ENCODE results near the gene GXYLT2. TPM values are rescaled to one million over a fixed set of nuclear protein-coding genes. Genes with fewer than 3 reads are reported as not detected.
A peak's percentile ranks its signal among the peaks of the same experiment; 100 is the strongest.

The GXYLT2 gene
- total and polyA plus RNA-seq, 2 of the 13 experiments (the other 11 are each of a cell fraction or from before 2014, with no cell fraction given) = 4.3 to 6.9 TPM

GRCh38 chr3:72847751-72848702, 39.8 kb upstream of the GXYLT2 start, which contains the start of gene SHQ1 (continued):
- TF ChIP-seq NFE2L1 (CRISPR knock-in tag; IDR thresholded peaks at IDR 0.05; ENCODE audit: borderline replicate concordance) (peak; percentile 65; the same call in 1 of the 2 replicates), ZNF792 (CRISPR knock-in tag; IDR thresholded peaks at IDR 0.05) (peak; percentile 36; the same call in 1 of the 2 replicates), MEF2D (CRISPR knock-in tag; IDR thresholded peaks at IDR 0.05) (peak; percentile 62), ZNF101 (CRISPR knock-in tag; IDR thresholded peaks at IDR 0.05; ENCODE audit: borderline replicate concordance, low read depth) (no peak), ZXDC (CRISPR knock-in tag; IDR thresholded peaks at IDR 0.05) (peak; percentile 80; the same call in 1 of the 2 replicates), KAT7 (CRISPR knock-in tag; IDR thresholded peaks at IDR 0.05; ENCODE audit: borderline replicate concordance) (peak; percentile 91), PRDM4 (CRISPR knock-in tag; IDR thresholded peaks at IDR 0.05; ENCODE audit: borderline replicate concordance) (no peak), TSC22D2 (CRISPR knock-in tag; IDR thresholded peaks at IDR 0.05; ENCODE audit: borderline replicate concordance) (peak; percentile 53; the same call in 1 of the 2 replicates), MED13 (CRISPR knock-in tag; IDR thresholded peaks at IDR 0.05) (peak; percentile 61; the same call in 1 of the 2 replicates), KDM5A (IDR thresholded peaks at IDR 0.05; ENCODE audit: borderline replicate concordance, low read length) (peak; percentile 59; the same call in 1 of the 2 replicates), SNAPC2 (CRISPR knock-in tag; IDR thresholded peaks at IDR 0.05) (peak; percentile 72; the same call in 1 of the 2 replicates), ZNF780A (CRISPR knock-in tag; IDR thresholded peaks at IDR 0.05) (no peak), RAD51 (IDR thresholded peaks at IDR 0.05; ENCODE audit: borderline replicate concordance) (no peak), KMT2A (CRISPR knock-in tag; IDR thresholded peaks at IDR 0.05) (peak; percentile 96), HDAC2 (CRISPR knock-in tag; IDR thresholded peaks at IDR 0.05) (no peak; the same call in none of the 2 replicates), KLF13 (CRISPR knock-in tag; IDR thresholded peaks at IDR 0.05) (0 out of 2 replicates have a peak, but pooled peaks have one; percentile 65), MAX (IDR thresholded peaks at IDR 0.05) (peak; percentile 95), SIX4 (CRISPR knock-in tag; IDR thresholded peaks at IDR 0.05) (no peak), MLXIP (CRISPR knock-in tag; IDR thresholded peaks at IDR 0.05; ENCODE audit: borderline replicate concordance) (no peak), ZNF160 (CRISPR knock-in tag; IDR thresholded peaks at IDR 0.05) (no peak)

Measured in HepG2 (cell line).